OCI-M2 (cell line): ENCODE measurements around the gene ARID1A.
"Not testable (repeated sequence)": the region's sequence is repeated elsewhere in the genome, so short reads cannot be mapped to it uniquely, and the experiment has no call there.

Experiments used
- DNase-seq: peaks from one replicate; lab custom pipeline; 2025; ENCODE audit not compliant: unreplicated experiment; lab: John Stamatoyannopoulos, UW

ARID1A gene

DNA sequence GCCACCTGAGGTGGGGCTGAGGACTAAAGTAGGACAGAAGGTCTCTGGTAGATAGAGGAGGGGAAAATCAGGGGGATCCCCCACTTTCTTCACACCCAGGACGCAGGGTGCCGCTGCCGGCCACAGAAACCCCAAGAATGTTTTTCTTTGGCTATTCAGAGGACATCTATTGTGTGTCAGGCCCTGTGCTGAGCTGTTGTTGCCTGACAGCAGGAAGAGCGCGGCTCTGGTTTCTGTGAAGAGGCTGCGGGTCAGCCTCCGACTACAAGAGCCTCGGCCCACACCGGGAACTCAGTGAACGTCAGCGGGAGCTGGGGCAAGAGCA, 91.5 kb downstream of the ARID1A start:
- DNase-seq, result no peak

DNA sequence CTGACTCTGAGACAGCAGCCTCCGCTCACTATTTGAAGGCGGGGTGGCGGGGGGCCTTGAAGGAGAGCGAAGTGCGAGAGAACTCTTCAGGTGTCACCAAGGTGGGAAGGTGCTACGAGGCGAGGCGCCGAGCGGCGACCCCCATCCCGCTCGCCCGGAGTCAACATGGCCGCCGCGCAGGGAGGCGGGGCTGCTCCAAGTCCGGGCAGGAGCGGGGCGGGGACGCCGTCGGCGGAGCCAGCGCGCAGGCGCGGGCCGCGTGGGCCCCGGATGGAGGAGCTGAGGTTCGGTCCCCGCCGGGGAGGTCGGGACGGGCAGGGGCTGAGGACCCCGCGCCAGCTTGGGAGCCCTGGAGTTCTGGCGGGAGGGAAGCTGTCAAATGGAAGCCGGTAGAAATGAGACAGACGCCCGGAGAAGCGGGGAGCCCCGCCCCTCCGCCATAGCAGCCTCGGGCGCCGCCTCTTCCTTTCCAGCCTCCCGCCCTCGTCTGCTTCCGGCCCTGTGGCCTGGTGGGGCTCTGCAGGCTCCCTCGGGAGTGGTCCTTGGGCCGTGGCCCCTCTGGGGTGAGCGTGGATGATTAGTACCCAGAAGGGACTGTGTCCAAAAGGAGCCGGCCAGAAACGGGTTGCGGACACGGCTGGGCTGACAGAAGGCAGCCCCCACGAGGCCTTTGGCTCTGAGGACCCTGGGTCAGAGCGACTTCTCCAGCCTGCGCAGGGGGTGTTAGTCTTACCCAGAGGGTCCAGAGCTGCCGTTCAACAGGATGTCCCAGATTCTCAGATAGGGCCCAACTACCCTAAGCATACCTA, 92.1 kb downstream of the ARID1A start, which contains the start of gene PIGV:
Gene PIGV (plus strand): TSS at position 245 of the 809 bp plus-strand sequence. CDS start 2,866 bp downstream, outside the sequence.
- peak; percentile 57 for DNase-seq

DNA sequence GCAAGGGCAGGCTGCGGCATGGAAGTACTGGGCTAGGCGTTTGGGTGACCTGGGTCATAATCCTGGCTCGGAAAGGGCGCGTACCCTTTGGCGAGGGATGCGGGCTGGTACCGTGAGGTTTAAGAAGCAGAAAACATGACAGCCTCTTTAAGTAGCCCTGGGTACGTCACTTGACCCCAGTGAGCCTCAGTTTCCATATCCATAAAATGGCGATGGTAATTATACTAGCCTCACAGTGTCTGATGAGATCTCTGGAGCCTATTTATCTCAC, 92.6 kb downstream of the ARID1A start:
- DNase-seq, result no peak

DNA sequence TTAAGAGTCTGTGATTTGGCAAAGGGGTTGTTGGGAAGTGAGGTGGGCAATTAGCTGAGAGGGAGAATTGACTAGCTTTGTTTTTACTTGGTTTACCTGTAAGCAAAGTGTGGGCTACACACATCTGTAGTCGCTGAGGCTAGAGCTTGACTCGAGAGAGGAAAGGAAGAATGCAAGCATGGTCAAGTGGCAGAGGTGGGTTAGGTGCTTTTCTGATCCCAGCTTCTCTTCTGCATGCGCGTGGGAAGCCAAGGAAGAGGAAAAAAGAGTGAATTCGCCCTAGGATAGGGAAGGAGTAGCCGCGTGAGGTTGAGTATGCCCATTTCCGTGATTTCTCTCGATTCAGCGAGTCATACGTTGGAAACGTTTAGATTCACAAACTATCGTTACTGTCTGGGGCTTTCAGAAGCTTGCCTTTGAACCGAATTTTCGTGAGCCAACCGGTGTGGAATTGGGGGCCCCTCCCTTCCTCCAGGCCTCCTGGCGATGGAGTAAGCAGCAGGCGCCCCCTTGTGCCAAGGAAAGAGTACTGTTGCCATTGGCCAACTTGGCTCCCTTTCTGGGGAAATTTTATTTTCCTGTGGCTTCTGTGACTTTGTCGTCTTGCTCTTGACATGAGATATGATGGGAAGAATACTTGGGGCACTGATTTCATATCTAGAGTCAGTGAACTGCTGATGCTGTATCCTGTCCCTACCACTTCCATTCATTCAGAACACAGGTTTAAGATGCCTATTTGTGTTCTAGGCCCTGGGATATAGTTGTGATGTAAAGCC, 93.2 kb downstream of the ARID1A start:
- no peak for DNase-seq

DNA sequence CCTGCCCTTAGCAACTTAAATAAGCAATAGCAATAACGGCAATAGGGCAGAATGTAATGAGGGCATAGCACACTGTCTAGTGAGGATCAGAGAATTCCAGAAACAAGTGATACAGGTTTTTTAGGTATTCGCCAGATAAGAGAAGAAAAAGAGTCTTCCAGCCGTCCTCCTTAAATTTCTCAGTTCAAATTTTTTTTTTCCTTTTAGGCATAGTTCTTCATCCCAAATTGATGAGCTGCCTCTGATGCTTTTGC, 93.7 kb downstream of the ARID1A start:
- DNase-seq, result no peak

DNA sequence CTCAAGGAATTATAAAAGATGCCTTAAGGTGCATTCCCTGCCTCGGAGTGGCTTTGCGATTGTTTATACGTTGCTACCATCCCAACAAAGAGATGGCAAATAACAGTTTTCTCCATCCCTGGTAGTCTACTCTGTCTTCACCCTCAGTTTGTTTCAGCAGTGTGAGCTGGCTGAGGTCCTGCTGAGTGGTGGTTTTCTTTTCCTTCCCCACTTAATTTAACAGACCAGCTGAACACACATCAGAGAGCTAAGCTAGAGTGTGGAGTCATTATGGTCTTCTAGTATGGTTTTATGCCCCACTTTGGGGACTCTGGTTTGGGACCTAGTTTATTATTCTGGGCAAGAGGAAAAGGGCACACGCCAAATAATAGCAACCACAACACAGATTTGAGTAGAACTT, 94.1 kb downstream of the ARID1A start:
- no peak for DNase-seq

DNA sequence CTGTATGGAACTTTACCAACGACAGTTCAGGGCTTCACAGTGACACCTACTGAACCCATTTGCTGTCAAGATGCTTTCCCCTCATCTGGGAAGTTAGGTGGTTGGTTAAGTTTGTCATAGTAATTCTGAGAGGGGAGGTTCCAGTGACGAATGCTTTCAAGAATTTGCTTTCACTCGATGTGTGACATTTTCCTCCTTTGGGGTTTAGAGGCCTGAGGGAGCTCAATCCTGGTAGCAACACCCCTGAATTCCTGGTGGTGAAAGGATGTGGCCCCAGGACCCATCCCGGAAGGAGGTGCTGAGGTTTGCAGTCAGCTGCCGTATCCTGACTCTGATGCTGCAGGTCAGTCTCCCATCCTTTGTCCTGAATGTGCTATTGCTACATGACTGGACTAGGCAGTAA, 94.7 kb downstream of the ARID1A start:
- DNase-seq, result no peak

DNA sequence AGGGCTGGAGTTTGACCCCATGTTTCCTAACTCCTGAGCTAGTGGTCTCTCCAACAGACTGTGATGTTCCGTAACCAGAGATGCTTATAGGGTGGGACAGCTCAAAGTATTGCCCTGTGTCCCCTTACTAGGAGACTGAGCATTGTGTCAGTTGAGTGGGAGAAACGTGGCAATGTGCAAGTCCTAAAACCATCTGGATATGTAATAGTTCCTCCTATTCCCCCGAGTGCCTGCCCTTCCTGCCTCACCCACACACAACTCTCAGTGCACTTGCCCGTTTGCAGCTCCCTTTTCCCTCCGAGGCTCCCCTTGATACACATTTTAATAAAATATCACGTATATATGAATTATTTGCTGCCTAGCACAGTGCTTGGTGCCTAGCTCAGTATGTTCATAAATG, 95.3 kb downstream of the ARID1A start:
- no peak for DNase-seq

DNA sequence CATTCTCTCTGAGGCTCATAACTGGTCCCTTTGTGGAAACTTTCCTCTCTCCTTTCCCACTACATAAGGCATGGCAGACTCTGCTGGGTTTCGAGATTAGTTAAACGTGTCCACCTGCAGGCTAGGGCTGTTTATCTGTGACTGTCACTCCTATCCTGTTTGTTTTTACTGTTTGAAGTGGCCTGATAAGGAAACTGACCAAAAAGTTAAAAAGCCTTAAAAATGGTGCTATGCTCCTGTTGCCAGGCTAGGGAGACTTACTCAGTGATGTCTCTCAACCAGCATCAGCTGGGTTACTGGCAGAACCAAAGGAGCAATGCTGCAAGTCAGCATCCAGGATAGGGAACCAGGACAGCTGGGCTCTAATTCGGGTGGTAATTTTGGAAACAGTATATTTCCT, 95.8 kb downstream of the ARID1A start:
- DNase-seq, result no peak

DNA sequence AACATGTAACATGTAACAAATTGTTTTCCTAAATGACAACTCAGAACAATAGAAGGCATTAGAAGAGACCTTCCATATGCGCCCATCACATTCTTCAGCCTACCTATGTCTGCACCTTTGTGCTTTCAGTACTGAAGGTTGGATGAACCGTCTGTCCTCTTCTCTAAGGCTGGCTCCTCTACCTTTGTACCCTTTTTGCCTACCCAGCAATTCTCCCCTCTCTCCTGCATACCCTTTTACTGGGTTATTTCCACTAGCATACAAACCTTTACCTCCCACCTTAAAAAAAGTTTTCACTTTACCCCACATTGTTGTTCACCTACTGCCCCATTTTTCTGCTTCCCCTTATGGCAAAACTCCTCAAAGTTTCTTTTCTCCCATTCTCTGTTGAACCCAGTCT, 97.1 kb downstream of the ARID1A start:
- no peak for DNase-seq

DNA sequence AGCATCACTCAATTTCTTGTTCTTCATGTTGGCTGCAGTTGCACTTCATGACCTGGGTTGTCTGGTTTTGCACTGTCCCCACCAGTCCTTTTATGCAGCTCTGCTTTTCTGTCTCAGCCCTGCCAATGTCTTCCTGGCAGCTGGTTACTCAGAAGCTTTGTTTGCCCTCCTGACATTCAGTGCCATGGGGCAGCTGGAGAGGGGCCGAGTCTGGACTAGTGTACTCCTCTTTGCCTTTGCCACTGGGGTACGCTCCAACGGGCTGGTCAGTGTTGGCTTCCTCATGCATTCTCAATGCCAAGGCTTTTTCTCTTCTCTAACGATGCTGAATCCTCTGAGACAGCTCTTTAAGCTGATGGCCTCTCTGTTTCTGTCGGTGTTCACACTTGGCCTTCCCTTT, 98.6 kb downstream of the ARID1A start:
- DNase-seq, result no peak

DNA sequence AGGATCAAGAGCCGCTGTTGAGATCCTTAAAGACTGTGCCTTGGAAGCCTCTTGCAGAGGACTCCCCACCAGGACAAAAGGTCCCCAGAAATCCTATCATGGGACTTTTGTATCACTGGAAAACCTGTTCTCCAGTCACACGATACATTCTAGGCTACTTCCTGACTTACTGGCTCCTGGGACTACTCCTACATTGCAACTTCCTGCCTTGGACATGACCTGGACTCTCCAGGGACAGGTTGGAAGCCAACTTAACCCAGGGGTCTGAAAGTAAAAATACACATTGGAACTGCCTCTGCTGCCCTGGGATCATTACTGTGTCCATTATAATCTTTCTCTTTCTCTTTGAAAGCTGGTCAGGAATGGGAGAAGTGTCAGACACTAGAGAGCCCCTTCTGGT, 101.8 kb downstream of the ARID1A start:
- DNase-seq, result no peak

DNA sequence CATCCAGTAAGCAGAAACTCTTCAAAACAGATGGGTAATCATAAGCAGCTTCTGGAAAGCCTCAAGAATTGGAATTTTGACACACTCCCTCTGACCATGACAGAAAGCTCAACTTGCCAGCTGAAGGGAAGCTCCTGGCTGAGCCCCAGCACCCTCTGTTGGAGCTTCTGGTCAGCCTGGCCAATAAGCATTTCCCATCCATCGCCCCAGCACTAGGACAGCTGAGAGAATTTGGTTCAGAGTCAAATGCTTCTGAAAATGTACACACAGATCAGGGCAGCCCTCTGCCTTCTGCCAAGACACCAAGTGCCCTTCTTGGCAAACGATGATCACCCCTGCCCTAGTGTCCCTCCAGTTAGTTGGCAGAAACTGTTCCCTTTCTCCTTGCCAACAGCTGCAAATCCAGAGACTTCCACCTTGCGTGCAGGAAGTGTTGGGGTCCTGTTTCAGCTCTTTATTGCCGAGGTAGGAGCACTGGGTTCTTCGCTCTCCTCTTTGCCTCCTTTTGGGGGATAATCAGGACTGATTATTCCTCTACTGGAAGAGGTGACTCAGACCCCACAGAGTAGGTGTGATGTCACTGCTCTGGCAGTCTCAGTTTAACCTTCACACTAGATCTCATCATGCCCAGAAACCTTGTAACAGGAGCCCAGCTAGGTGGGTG, 103.8 kb downstream of the ARID1A start:
- DNase-seq, result no peak

DNA sequence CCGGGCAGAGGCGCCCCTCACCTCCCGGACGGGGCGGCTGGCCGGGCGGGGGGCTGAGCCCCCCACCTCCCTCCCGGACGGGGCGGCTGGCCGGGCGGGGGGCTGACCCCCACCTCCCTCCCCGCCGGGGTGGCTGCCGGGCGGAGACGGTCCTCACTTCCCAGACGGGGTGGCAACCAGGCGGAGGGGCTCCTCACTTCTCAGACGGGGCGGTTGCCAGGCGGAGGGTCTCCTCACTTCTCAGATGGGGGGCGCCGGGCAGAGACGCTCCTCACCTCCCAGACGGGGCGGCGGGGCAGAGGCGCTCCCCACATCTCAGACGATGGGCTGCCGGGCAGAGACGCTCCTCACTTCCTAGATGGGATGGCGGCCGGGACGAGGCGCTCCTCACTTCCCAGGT, 108.1 kb downstream of the ARID1A start:
- not testable (repeated sequence) for DNase-seq

DNA sequence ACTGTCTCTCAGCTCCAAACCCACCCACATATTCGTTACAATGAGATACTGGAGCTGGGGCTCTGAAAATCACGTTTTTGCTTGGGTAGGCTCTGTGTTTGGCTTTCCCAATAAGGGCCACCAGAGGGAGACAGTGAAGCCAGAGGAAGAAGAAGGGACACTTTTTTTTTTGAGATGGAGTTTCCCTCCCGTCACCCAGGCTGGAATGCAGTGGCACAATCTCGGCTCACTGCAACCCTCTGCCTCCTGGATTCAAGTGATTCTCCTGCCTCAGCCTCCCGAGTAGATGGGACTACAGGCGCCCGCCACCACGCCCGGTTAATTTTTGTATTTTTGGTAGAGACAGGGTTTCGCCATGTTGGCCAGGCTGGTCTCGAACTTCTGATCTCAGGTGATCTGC, 114.3 kb downstream of the ARID1A start:
- not testable (repeated sequence) for DNase-seq

DNA sequence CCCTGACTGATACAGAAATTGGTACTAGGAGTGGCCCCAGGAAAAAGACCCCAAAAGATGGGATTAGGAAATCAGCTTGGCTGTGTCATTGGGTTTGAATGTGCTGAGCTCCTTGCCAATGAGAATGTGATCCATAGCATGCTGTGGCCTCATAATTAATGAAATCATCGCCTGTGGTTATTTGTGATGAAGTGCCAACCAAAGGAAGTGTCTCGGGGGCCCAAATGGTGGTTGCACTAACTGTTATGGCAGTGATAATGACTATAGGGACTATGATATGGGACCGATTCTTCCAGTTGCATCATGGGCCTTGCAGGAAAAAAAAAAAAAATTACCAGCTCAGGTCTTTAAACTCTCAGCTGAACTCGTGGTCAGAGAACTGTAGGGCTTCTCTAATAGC, 115.2 kb downstream of the ARID1A start:
- DNase-seq, result no peak

DNA sequence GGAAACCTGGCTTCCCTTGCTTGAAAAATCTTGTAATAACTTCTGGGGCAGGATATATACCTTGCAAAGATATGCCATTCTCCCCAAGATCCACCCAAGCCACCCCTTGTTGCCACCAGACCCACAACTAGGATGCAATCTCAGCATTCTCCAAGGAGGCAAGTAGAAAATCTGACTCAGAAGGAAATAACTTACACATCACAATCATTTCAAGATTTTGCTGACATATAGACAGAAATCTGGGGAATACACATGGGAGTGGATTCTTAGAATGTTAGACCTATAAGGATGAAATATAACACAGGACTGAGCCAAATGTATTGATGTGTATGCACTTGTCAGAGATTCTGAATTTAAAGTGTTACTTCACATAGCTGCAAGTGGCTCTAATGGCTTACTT, 115.9 kb downstream of the ARID1A start:
- no peak for DNase-seq

DNA sequence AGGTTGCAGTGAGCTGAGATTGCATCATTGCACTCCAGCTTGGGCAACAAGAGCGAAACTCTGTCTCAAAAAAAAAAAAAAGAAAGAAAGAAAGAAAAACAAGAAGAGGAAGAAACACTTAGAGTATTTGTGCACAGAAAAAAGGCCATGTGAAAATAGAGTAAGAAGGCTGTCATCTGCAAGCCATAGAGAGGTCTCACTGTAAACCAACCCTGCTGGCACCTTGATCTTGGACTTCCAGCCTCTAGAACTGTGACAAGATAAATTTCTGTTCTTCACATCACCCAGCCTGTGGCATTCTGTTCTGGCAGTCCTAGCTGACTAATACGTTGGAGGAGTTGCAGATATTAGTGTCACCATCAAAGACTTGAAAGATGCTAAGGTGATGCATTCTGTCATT, 118.6 kb downstream of the ARID1A start:
- no peak for DNase-seq

DNA sequence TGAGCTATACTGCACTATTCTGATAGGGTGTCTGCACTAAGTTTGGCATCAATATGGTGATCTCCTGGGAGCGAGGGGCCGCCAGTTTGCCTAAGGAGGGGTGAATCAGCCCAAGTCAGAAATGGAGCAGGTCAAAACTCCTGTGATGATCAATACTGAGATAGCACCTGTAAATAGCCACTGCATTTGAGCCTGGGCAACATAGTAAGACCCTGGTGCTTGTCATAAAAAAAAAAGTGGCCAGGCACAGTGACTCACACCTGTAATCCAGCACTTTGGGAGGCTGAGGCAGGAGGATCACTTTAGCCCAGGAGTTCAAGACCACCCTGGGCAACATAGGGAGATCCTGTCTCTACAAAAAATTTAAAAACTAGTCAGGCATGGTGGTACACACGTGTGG, 119.1 kb downstream of the ARID1A start:
- DNase-seq, result no peak

DNA sequence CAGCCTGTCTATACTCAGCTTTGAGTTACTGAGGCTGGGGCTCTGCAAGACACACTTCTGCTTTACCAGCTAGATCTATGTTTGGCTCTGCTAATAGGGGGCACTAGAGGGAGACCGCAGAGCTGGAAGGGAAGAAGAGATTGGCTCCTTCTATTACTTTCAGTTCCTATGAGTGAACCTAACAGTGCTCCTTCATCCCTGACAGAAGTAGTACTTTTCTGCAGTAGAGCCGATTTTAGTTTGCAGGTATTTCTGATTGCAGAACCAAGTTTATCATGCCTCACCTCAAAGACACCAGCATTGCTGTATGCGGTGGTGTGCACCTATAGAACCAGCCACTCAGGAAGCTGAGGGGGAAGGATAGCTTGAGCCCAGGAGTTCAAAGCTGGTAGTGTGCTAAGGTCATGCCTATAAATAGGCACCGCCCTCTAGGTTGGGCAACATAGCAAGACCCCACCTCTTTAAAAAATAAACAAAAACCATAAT, 125.0 kb downstream of the ARID1A start:
- DNase-seq, result no peak

DNA sequence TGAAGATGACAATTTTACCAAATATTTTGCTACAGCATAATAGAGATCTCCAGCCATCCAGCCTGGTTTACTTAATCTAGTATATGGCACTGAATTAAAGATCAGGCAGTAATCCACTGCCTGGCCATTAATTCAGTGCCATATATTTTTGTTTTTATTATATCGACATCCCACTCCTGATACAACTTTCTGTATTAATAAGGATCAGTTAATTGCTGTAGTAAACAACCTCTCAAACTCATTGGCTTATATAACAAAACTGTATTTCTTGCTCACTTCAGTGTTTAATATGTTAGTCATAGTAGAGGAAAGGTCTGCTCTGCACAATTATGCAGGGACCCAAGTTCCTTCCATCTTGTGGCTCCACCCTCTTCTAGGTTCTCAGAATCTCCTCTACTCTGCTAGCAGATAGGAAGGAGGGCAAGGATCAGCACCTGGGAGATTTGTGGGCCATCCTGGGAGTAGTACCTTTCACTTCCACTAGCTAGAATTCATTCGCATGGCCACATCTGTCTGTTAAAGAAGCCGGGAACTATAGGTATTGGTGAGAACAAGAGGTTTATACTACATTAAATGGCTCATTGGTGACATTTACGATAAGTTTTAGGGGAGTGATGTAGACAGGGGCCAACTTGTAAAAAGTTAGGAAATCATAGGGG, 127.1 kb downstream of the ARID1A start:
- DNase-seq, result no peak

DNA sequence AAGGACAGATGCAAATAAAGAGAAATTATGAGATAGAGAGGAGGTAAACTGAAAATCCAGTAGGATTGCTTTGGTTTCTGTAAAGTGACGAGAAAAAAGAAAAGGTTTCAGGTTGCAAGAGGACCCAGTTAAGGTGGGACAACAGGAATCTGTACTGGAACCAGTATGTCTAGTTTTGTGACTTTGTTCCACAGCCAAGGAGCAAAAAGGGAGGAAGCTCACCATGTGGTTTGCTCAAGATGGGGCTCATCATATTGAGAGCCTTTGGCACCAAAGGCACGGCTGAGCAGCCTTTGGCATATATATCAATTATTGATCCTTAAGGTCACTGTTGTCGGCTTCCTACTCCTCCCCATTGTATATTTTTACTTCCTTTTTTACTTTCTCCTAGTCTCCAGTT, 128.9 kb downstream of the ARID1A start:
- DNase-seq, result no peak
